ENCODE data around the gene ENO2.
"Not testable (repeated sequence)": the region's sequence is repeated elsewhere in the genome, so short reads cannot be mapped to it uniquely, and the experiment has no call there.

ENO2 gene

GRCh38 chr12:6879824-6880223 lies 34.6 kb upstream of the ENO2 start:
- H3K9ac ChIP-seq (ENCODE audit: low read length); H3K9me3 ChIP-seq (replicated peaks; ENCODE audit: insufficient read depth, low read length); H3K79me2 ChIP-seq (ENCODE audit: low read length); H3K27me3 ChIP-seq (replicated peaks; ENCODE audit: insufficient read depth, low read length); H3K4me2 ChIP-seq (ENCODE audit: low read depth, low read length); H3K36me3 ChIP-seq (replicated peaks; ENCODE audit: insufficient read depth, low read length); H2AFZ ChIP-seq (ENCODE audit: low read length); H3F3A ChIP-seq (ENCODE audit: insufficient read depth, low read length); H3K9me2 ChIP-seq (replicated peaks; ENCODE audit: insufficient read depth, low read length); H3K4me3 ChIP-seq (ENCODE audit: low read length); H4K20me1 ChIP-seq (ENCODE audit: insufficient read depth, low read length); H3K4me1 ChIP-seq (ENCODE audit: low read length); DNase-seq; H3K27ac ChIP-seq (ENCODE audit: low read length): not testable (repeated sequence)

GRCh38 chr12:6883252-6883651 lies 31.1 kb upstream of the ENO2 start:
- Histone ChIP-seq H3K79me2 (ENCODE audit: low read length) (no peaks in the 10 kb centered on the region), H3K9ac (ENCODE audit: low read length) (no peak overlapping the region), H4K20me1 (ENCODE audit: insufficient read depth, low read length) (no peaks in the 10 kb centered on the region), H3K9me3 (replicated peaks; ENCODE audit: insufficient read depth, low read length) (no peaks in the 10 kb centered on the region), H3K4me2 (ENCODE audit: low read depth, low read length) (no peak overlapping the region), H2AFZ (ENCODE audit: low read length) (no peak overlapping the region), H3F3A (ENCODE audit: insufficient read depth, low read length) (no peaks in the 10 kb centered on the region), H3K4me1 (ENCODE audit: low read length) (no peaks in the 10 kb centered on the region), H3K36me3 (replicated peaks; ENCODE audit: insufficient read depth, low read length) (no peaks in the 10 kb centered on the region), H3K9me2 (replicated peaks; ENCODE audit: insufficient read depth, low read length) (no peaks in the 10 kb centered on the region), H3K27ac (ENCODE audit: low read length) (no peak overlapping the region), H3K4me3 (ENCODE audit: low read length) (no peak overlapping the region), H3K27me3 (replicated peaks; ENCODE audit: insufficient read depth, low read length) (no peaks in the 10 kb centered on the region)
- DNase-seq: no peak
- TF ChIP-seq EZH2 (optimal IDR thresholded peaks at IDR 0.05; ENCODE audit: low read depth, low read length) (no peak), EZH2phosphoT487 (IDR thresholded peaks at IDR 0.05; ENCODE audit: low read length) (no peak), CTCF (IDR thresholded peaks at IDR 0.05; ENCODE audit: low read length) (no peak)

- H3K4me1 ChIP-seq (ENCODE audit: low read length): no peaks in the 10 kb centered on the region
- H3K4me3 ChIP-seq (ENCODE audit: low read length): no peak overlapping the region
- H3K9me3 ChIP-seq (replicated peaks; ENCODE audit: insufficient read depth, low read length): no peaks in the 10 kb centered on the region
- no peak for DNase-seq
- no peak overlapping the region for H3K4me2 ChIP-seq (ENCODE audit: low read depth, low read length)
- H4K20me1 ChIP-seq (ENCODE audit: insufficient read depth, low read length): no peaks in the 10 kb centered on the region
- H3K27me3 ChIP-seq (replicated peaks; ENCODE audit: insufficient read depth, low read length): no peaks in the 10 kb centered on the region
- no peaks in the 10 kb centered on the region for H3F3A ChIP-seq (ENCODE audit: insufficient read depth, low read length)
- no peak overlapping the region for H2AFZ ChIP-seq (ENCODE audit: low read length)
- no peaks in the 10 kb centered on the region for H3K36me3 ChIP-seq (replicated peaks; ENCODE audit: insufficient read depth, low read length)
- H3K27ac ChIP-seq (ENCODE audit: low read length): no peak overlapping the region
- H3K9ac ChIP-seq (ENCODE audit: low read length): no peak overlapping the region
- TF ChIP-seq EZH2phosphoT487 (IDR thresholded peaks at IDR 0.05; ENCODE audit: low read length): no peak
- TF ChIP-seq CTCF (IDR thresholded peaks at IDR 0.05; ENCODE audit: low read length): no peak
- H3K79me2 ChIP-seq (ENCODE audit: low read length): no peaks in the 10 kb centered on the region
- no peaks in the 10 kb centered on the region for H3K9me2 ChIP-seq (replicated peaks; ENCODE audit: insufficient read depth, low read length)
These were observed 30.7 kb upstream of the ENO2 start for GRCh38 chr12:6883683-6884082.

- Histone ChIP-seq H3K79me2 (ENCODE audit: low read length) (no peaks in the 10 kb centered on the region), H3K27ac (ENCODE audit: low read length) (no peak overlapping the region)
These were observed 29.8 kb upstream of the ENO2 start for GRCh38 chr12:6884539-6884938.

GRCh38 chr12:6886206-6886999 lies 28.0 kb upstream of the ENO2 start:
- not testable (repeated sequence) for H4K20me1 ChIP-seq (ENCODE audit: insufficient read depth, low read length); H3K9me3 ChIP-seq (replicated peaks; ENCODE audit: insufficient read depth, low read length); H3K79me2 ChIP-seq (ENCODE audit: low read length); DNase-seq; H3F3A ChIP-seq (ENCODE audit: insufficient read depth, low read length); H3K27me3 ChIP-seq (replicated peaks; ENCODE audit: insufficient read depth, low read length); H3K4me3 ChIP-seq (ENCODE audit: low read length); H3K4me1 ChIP-seq (ENCODE audit: low read length); H2AFZ ChIP-seq (ENCODE audit: low read length); H3K27ac ChIP-seq (ENCODE audit: low read length); H3K9ac ChIP-seq (ENCODE audit: low read length); H3K36me3 ChIP-seq (replicated peaks; ENCODE audit: insufficient read depth, low read length); H3K9me2 ChIP-seq (replicated peaks; ENCODE audit: insufficient read depth, low read length); H3K4me2 ChIP-seq (ENCODE audit: low read depth, low read length)

More at GRCh38 chr12:6884539-6884938, 29.8 kb upstream of the ENO2 start:
- Histone ChIP-seq H3K4me1 (ENCODE audit: low read length) (no peaks in the 10 kb centered on the region), H3K9me3 (replicated peaks; ENCODE audit: insufficient read depth, low read length) (no peaks in the 10 kb centered on the region), H3K9ac (ENCODE audit: low read length) (no peak overlapping the region), H3K9me2 (replicated peaks; ENCODE audit: insufficient read depth, low read length) (no peaks in the 10 kb centered on the region), H2AFZ (ENCODE audit: low read length) (no peak overlapping the region), H3K4me3 (ENCODE audit: low read length) (no peak overlapping the region), H3F3A (ENCODE audit: insufficient read depth, low read length) (no peaks in the 10 kb centered on the region), H4K20me1 (ENCODE audit: insufficient read depth, low read length) (no peaks in the 10 kb centered on the region), H3K36me3 (replicated peaks; ENCODE audit: insufficient read depth, low read length) (no peaks in the 10 kb centered on the region), H3K4me2 (ENCODE audit: low read depth, low read length) (no peak overlapping the region), H3K27me3 (replicated peaks; ENCODE audit: insufficient read depth, low read length) (no peaks in the 10 kb centered on the region)
- TF ChIP-seq CTCF (IDR thresholded peaks at IDR 0.05; ENCODE audit: low read length) (no peak), EZH2 (optimal IDR thresholded peaks at IDR 0.05; ENCODE audit: low read depth, low read length) (no peak), EZH2phosphoT487 (IDR thresholded peaks at IDR 0.05; ENCODE audit: low read length) (no peak)
- DNase-seq: no peak

Data from MM.1S (cell line).